ENCODE data around the gene KRTAP1-1.
"Not testable (repeated sequence)": the region's sequence is repeated elsewhere in the genome, so short reads cannot be mapped to it uniquely, and the experiment has no call there.

The KRTAP1-1 gene

GRCh38 chr17:41040783-41041571 lies at the start of gene KRTAP1-1:
TSS of gene KRTAP1-1 (minus strand) at chr17:41041450. CDS start at chr17:41041397, 53 bp downstream.
- DNase-seq = not testable (repeated sequence)

- DNase-seq = not testable (repeated sequence)
Measured at GRCh38 chr17:41088760-41089352, 47.6 kb upstream of the KRTAP1-1 start.

GRCh38 chr17:41084100-41084856 lies 43.0 kb upstream of the KRTAP1-1 start, which contains the start of gene KRTAP4-7:
TSS of gene KRTAP4-7 (plus strand) at chr17:41084150. CDS start at chr17:41084207, 57 bp downstream.
- DNase-seq = not testable (repeated sequence)

- DNase-seq = not testable (repeated sequence)
Measured at GRCh38 chr17:41083427-41083826, 42.2 kb upstream of the KRTAP1-1 start.

GRCh38 chr17:41082626-41083025 lies 41.4 kb upstream of the KRTAP1-1 start:
- no peak for DNase-seq

- no peak for DNase-seq
Measured at GRCh38 chr17:41076788-41077187, 35.5 kb upstream of the KRTAP1-1 start.

GRCh38 chr17:41073676-41074075 lies 32.4 kb upstream of the KRTAP1-1 start:
- DNase-seq = no peak

- DNase-seq = no peak
Measured at GRCh38 chr17:41071606-41072360, 30.5 kb upstream of the KRTAP1-1 start.

GRCh38 chr17:41069031-41069430 lies 27.8 kb upstream of the KRTAP1-1 start:
- no peak for DNase-seq

GRCh38 chr17:41067281-41067680 lies 26.0 kb upstream of the KRTAP1-1 start:
- DNase-seq = no peak

GRCh38 chr17:41065829-41066624 lies 24.8 kb upstream of the KRTAP1-1 start, which contains the start of gene KRTAP2-4:
TSS of gene KRTAP2-4 (minus strand) at chr17:41065879. CDS start at chr17:41065845, 34 bp downstream.
- no peak for DNase-seq

GRCh38 chr17:41065016-41065689 lies 23.9 kb upstream of the KRTAP1-1 start:
- not testable (repeated sequence) for DNase-seq

GRCh38 chr17:41064301-41064700 lies 23.1 kb upstream of the KRTAP1-1 start:
- DNase-seq = no peak

GRCh38 chr17:41063449-41063848 lies 22.2 kb upstream of the KRTAP1-1 start:
- no peak for DNase-seq

GRCh38 chr17:41061964-41062363 lies 20.7 kb upstream of the KRTAP1-1 start:
- no peak for DNase-seq

- DNase-seq = no peak
Measured at GRCh38 chr17:41060052-41060604, 18.9 kb upstream of the KRTAP1-1 start, which contains the start of gene KRTAP2-3. TSS of gene KRTAP2-3 (minus strand) at chr17:41060114. CDS start at chr17:41060050, 64 bp downstream.

GRCh38 chr17:41059276-41060051 lies 18.2 kb upstream of the KRTAP1-1 start:
- not testable (repeated sequence) for DNase-seq

GRCh38 chr17:41058741-41059140 lies 17.5 kb upstream of the KRTAP1-1 start:
- DNase-seq = no peak

- DNase-seq = no peak
Measured at GRCh38 chr17:41057547-41057946, 16.3 kb upstream of the KRTAP1-1 start.

- not testable (repeated sequence) for DNase-seq
Measured at GRCh38 chr17:41055130-41055529, 13.9 kb upstream of the KRTAP1-1 start, which contains the start of gene KRTAP2-2. TSS of gene KRTAP2-2 (minus strand) at chr17:41055230. CDS start at chr17:41055211, 19 bp downstream.
